H1 (cell line): ENCODE data around the gene CCS. TPM values are rescaled to one million over a fixed set of nuclear protein-coding genes. Genes with fewer than 3 reads are reported as not detected.

ENCODE experiments used
- CTCF ChIA-PET: fragments of 300-600 bp; sonication (Branson Sonifier 250); formaldehyde crosslinking; loops from one replicate; lab custom pipeline; 2021; ENCODE audit not compliant: partially characterized antibody; lab: Charles Lee
- POLR2A ChIA-PET: fragments of 300-600 bp; sonication (Branson Sonifier 250); formaldehyde crosslinking; loops from one replicate; lab custom pipeline; 2021; ENCODE audit warnings: inconsistent platforms; ENCODE audit not compliant: partially characterized antibody; lab: Charles Lee
- DNase-seq, 2 experiments: peaks; one replicate each; pipeline versions ENCODE4 v3.0.0 to v3.0.0-alpha.2; 2010 to 2022; ENCODE audit warnings: low spot score in 2 of 2, low read depth in 1 of 2, mixed read lengths in 1 of 2
- FAIRE-seq: peaks from 2 replicates; lab custom pipeline; 2011; peaks lifted over from hg19 to GRCh38; lab: Jason Lieb, UNC
- H2AFZ ChIP-seq: 2 replicates; pipeline ENCODE4 v1.8.1; 2012; ENCODE audit warnings: low read length, inconsistent platforms
- H2AK5ac ChIP-seq: 2 replicates; pipeline ENCODE4 v1.6.1; 2013; ENCODE audit warnings: low read depth, low read length
- H2BK120ac ChIP-seq: replicated peaks from 2 replicates; pipeline ENCODE3; 2013; ENCODE audit warnings: low read depth, low read length, inconsistent platforms
- H2BK12ac ChIP-seq: 2 replicates; pipeline ENCODE4 v1.6.1; 2013; ENCODE audit warnings: low read depth, low read length
- H2BK15ac ChIP-seq: 2 replicates; pipeline ENCODE4 v1.6.1; 2013; ENCODE audit warnings: low read length
- H2BK20ac ChIP-seq: 2 replicates; pipeline ENCODE4 v1.6.1; 2013; ENCODE audit warnings: low read length
- H2BK5ac ChIP-seq: 2 replicates; pipeline ENCODE4 v1.6.1; 2013; ENCODE audit warnings: low read depth, low read length
- H3K14ac ChIP-seq: 2 replicates; pipeline ENCODE4 v1.6.1; 2013; ENCODE audit warnings: inconsistent platforms; ENCODE audit not compliant: insufficient read length
- H3K18ac ChIP-seq: 2 replicates; pipeline ENCODE4 v1.6.1; 2013; ENCODE audit warnings: low read length; ENCODE audit errors: extremely low read depth
- H3K23ac ChIP-seq: 2 replicates; pipeline ENCODE4 v1.6.1; 2013; ENCODE audit warnings: inconsistent platforms; ENCODE audit not compliant: insufficient read length
- H3K23me2 ChIP-seq: 2 replicates; pipeline ENCODE4 v1.6.1; 2013; ENCODE audit warnings: low read depth, low read length
- H3K27ac ChIP-seq: 2 replicates; pipeline ENCODE4 v1.6.1; 2011; ENCODE audit warnings: low read depth, low read length, inconsistent platforms
- H3K27me3 ChIP-seq, 4 experiments: replicated peaks in 1 of 4; 1 replicate in 1 of 4; 2 replicates in 3 of 4; pipeline versions ENCODE4 v1.6.1 to v1.8.1; 2011 to 2013; ENCODE audit warnings: low read length in 3 of 4, mild to moderate bottlenecking in 3 of 4, inconsistent platforms in 2 of 4, mixed read lengths in 2 of 4, moderate library complexity in 1 of 4; ENCODE audit not compliant: control insufficient read depth in 3 of 4, insufficient read depth in 3 of 4; ENCODE audit errors: extremely low read depth in 1 of 4
- H3K36me3 ChIP-seq, 4 experiments: 2 replicates each; pipeline versions ENCODE4 v1.6.1 to v1.8.1; 2011 to 2013; ENCODE audit warnings: mild to moderate bottlenecking in 4 of 4, low read length in 3 of 4, moderate library complexity in 2 of 4, control low read depth in 1 of 4, inconsistent platforms in 1 of 4; ENCODE audit not compliant: insufficient read depth in 4 of 4, control insufficient read depth in 2 of 4
- H3K4ac ChIP-seq: replicated peaks from 2 replicates; pipeline ENCODE3; 2013; ENCODE audit warnings: low read length, low read depth, mixed read lengths, inconsistent platforms; ENCODE audit not compliant: insufficient read length
- H3K4me1 ChIP-seq, 4 experiments: replicated peaks in 1 of 4; 1 replicate in 1 of 4; 2 replicates in 3 of 4; pipeline versions ENCODE4 v1.6.1 to v1.8.1; 2011 to 2013; ENCODE audit warnings: low read length in 3 of 4, inconsistent platforms in 2 of 4, mixed read lengths in 1 of 4; ENCODE audit not compliant: insufficient read depth in 4 of 4, control insufficient read depth in 3 of 4
- H3K4me2 ChIP-seq, 2 experiments: 2 replicates each; pipeline versions ENCODE4 v1.6.1 to v1.8.1; 2011 to 2013; ENCODE audit warnings: low read depth in 2 of 2, low read length in 2 of 2, control low read depth in 1 of 2, inconsistent platforms in 1 of 2, mild to moderate bottlenecking in 1 of 2; ENCODE audit not compliant: insufficient read depth in 1 of 2
- H3K4me3 ChIP-seq, 4 experiments: fragments of 200-600, 300-600 bp in 1 of 4; sonication (generic), shearing (Covaris generic), sonication (Bioruptor Twin) in 1 of 4; 2 replicates each; pipeline versions ENCODE4 v1.5.1 to v1.8.1; 2011 to 2016; ENCODE audit warnings: low read length in 4 of 4, low read depth in 3 of 4, control low read depth in 2 of 4, inconsistent platforms in 2 of 4, mild to moderate bottlenecking in 2 of 4, mixed read lengths in 1 of 4, moderate library complexity in 1 of 4; ENCODE audit not compliant: insufficient read depth in 2 of 4; ENCODE audit errors: extremely low read depth in 1 of 4
- H3K56ac ChIP-seq: replicated peaks from 2 replicates; pipeline ENCODE3; 2013; ENCODE audit warnings: low read depth, mild to moderate bottlenecking, mixed read lengths, low read length, inconsistent platforms; ENCODE audit not compliant: insufficient read length
- H3K79me1 ChIP-seq: 2 replicates; pipeline ENCODE4 v1.6.1; 2013; ENCODE audit warnings: low read depth, low read length, control low read depth
- H3K79me2 ChIP-seq, 2 experiments: 2 replicates each; pipeline versions ENCODE4 v1.6.1 to v1.8.1; 2012 to 2013; ENCODE audit warnings: low read length in 2 of 2, mild to moderate bottlenecking in 2 of 2, inconsistent platforms in 1 of 2; ENCODE audit not compliant: insufficient read depth in 2 of 2, control insufficient read depth in 1 of 2
- H3K9ac ChIP-seq, 4 experiments: replicated peaks in 1 of 4; 1 replicate in 1 of 4; 2 replicates in 3 of 4; pipeline versions ENCODE4 v1.6.1 to v1.8.1; 2011 to 2013; ENCODE audit warnings: low read depth in 3 of 4, low read length in 3 of 4, control low read depth in 2 of 4, mild to moderate bottlenecking in 2 of 4, moderate library complexity in 2 of 4, inconsistent platforms in 1 of 4; ENCODE audit errors: extremely low read depth in 1 of 4
- H3K9me3 ChIP-seq, 2 experiments: 2 replicates each; pipeline versions ENCODE4 v1.6.1 to v1.8.1; 2012 to 2013; ENCODE audit warnings: mild to moderate bottlenecking in 2 of 2, moderate library complexity in 2 of 2, control low read depth in 1 of 2, inconsistent platforms in 1 of 2, low read depth in 1 of 2, low read length in 1 of 2, mixed read lengths in 1 of 2; ENCODE audit not compliant: insufficient read depth in 2 of 2
- H4K20me1 ChIP-seq, 2 experiments: replicated peaks in 1 of 2; 2 replicates each; pipeline versions ENCODE3 to v1.8.1; 2011 to 2013; ENCODE audit warnings: inconsistent platforms in 2 of 2, low read length in 2 of 2, mild to moderate bottlenecking in 1 of 2; ENCODE audit not compliant: insufficient read depth in 2 of 2, control insufficient read depth in 1 of 2
- H4K5ac ChIP-seq: 2 replicates; pipeline ENCODE4 v1.6.1; 2013; ENCODE audit warnings: low read length, low read depth, mixed read lengths, inconsistent platforms; ENCODE audit not compliant: insufficient read length
- H4K8ac ChIP-seq: 2 replicates; pipeline ENCODE4 v1.8.0; 2013; ENCODE audit warnings: mild to moderate bottlenecking, moderate library complexity, low read length, inconsistent platforms; ENCODE audit not compliant: insufficient read depth; ENCODE audit errors: extremely low read depth
- H4K91ac ChIP-seq: replicated peaks from 2 replicates; pipeline ENCODE3; 2013; ENCODE audit warnings: low read length, mixed read lengths, inconsistent platforms; ENCODE audit not compliant: insufficient read length
- ATF2 ChIP-seq: IDR thresholded peaks from 2 replicates; pipeline ENCODE4 v1.6.1; 2012; ENCODE audit warnings: low read length, inconsistent platforms
- CHD1 ChIP-seq: IDR thresholded peaks from 2 replicates; pipeline ENCODE4 v1.6.1; 2012; ENCODE audit warnings: low read depth, low read length, improper control_type of control experiment
- EGR1 ChIP-seq: IDR thresholded peaks from 2 replicates; pipeline ENCODE4 v1.6.1; 2011; ENCODE audit warnings: low read depth, low read length, borderline replicate concordance
- RNF2 ChIP-seq: fragments of 200-900, 300-1000 bp; sonication (generic); IDR thresholded peaks from 2 replicates; pipeline ENCODE4 v1.7.1; 2016; ENCODE audit warnings: borderline replicate concordance, low read depth, mild to moderate bottlenecking, antibody characterized with exemption, low read length; ENCODE audit not compliant: poor library complexity, severe bottlenecking; ENCODE audit errors: missing control alignments
- TBP ChIP-seq: IDR thresholded peaks from 2 replicates; pipeline ENCODE4 v1.6.1; 2011; ENCODE audit warnings: low read depth, low read length, improper control_type of control experiment
- WGBS, 2 experiments: shearing (Covaris generic) in 1 of 2; methylation state at CpG; one replicate each; pipeline versions ENCODE4 v1.1.6 to v1.1.7; 2013 to 2015; ENCODE audit warnings: low lambda C conversion rate in 2 of 2, mixed read lengths in 2 of 2, inconsistent platforms in 1 of 2, low coverage in 1 of 2, missing lambda C conversion rate in 1 of 2; ENCODE audit not compliant: insufficient replicate concordance in 2 of 2, insufficient coverage in 1 of 2, insufficient read length in 1 of 2; ENCODE audit errors: extremely low coverage in 1 of 2, missing lambda C conversion rate in 1 of 2; 5-methylcytosine and 5-hydroxymethylcytosine counted together
- polyA plus RNA-seq, 7 experiments: library from polyadenylated mRNA; depleted of rRNA in 3 of 7; stranded (reverse) in 5 of 7; unstranded in 2 of 7; fragments of >200 nt in 5 of 7; fragments of 200-250 nt in 2 of 7; gene quantifications; 1 replicate in 5 of 7; 2 replicates in 1 of 7; 4 replicates in 1 of 7; pipeline versions ENCODE4 v1.2.1 to v1.2.3, GENCODE V29; 2011 to 2013; ENCODE audit warnings: missing spikeins in 2 of 7, mixed read lengths in 2 of 7
- total RNA-seq: library from RNA; stranded (reverse); fragmentation: NEBNext Ultra II Directional; extraction: Animal tissue kit (Norgen Biotek cat#: 25700); gene quantifications from 2 replicates; pipeline ENCODE4 v1.2.1, GENCODE V29; 2021

Gene CCS
- total and polyA plus RNA-seq, 2 of the 8 experiments (the other 6 are each of a cell fraction or from before 2014, with no cell fraction given) = 37.1 to 37.7 TPM

- peak overlapping the region; percentile 94; the same call in 1 of the 2 replicates for H4K8ac ChIP-seq
- H4K20me1 ChIP-seq = no peaks in the 10 kb centered on the region
- peak overlapping the region; percentile 49 to 73 (median 64) for H3K4me3 ChIP-seq
- POLR2A ChIA-PET = interaction anchor here (0.9 to 65.3 kb wide), 5 partner anchors 10 to 49 kb away, joined by 3 to 2165 read pairs (median 6); partner anchors contain the start of genes ACTN3, RBM14 and RBM4
- DNase-seq = no peak
- peaks cover 0 to 10% (median 4%) of the 10 kb centered on the region in 4 experiments; a peak in 3 of 7 replicates for H3K27me3 ChIP-seq
- no peak overlapping the region for H2BK120ac ChIP-seq
- H3K36me3 ChIP-seq = no peaks in the 10 kb centered on the region; a peak in 1 of 8 replicates
- H2AFZ ChIP-seq = no peak overlapping the region
- no peak overlapping the region for H3K14ac ChIP-seq
- H3K9me3 ChIP-seq = peaks cover 9 to 17% of the 10 kb centered on the region in 2 experiments
- H3K4me2 ChIP-seq = peak overlapping the region; percentile 60 to 92
- peak overlapping the region; percentile 94 for H3K4ac ChIP-seq
- CTCF ChIA-PET = interaction anchor here (0.7 to 3.3 kb wide), 4 partner anchors 13 to 102 kb away, joined by 5 to 17 read pairs (median 6); no protein-coding TSS in a partner anchor
- peak overlapping the region in 3 of 4 experiments; percentile 26 to 70 (median 67); a peak in 3 of 7 replicates for H3K9ac ChIP-seq
- 0 out of 2 replicates have a peak overlapping the region, but pooled peaks have one; percentile 7 for H2AK5ac ChIP-seq
- H3K23ac ChIP-seq = no peak overlapping the region
- no peak overlapping the region for H4K5ac ChIP-seq
- TF ChIP-seq TBP (no peak), EGR1 (no peak), RNF2 (no peak), ATF2 (no peak), CHD1 (no peak)
- H3K18ac ChIP-seq = no peak overlapping the region
- peaks cover 5% of the 10 kb centered on the region for H3K79me1 ChIP-seq
- 95% methylated on average over 7 of the region's 7 CpGs; no CpG with 5 or more reads in 1 of the 2 experiments for WGBS, 2 experiments
- FAIRE-seq = no peak
- H2BK15ac ChIP-seq = no peak overlapping the region
- peaks cover 0 to 11% (median 7%) of the 10 kb centered on the region in 4 experiments; a peak in 6 of 7 replicates for H3K4me1 ChIP-seq
- H4K91ac ChIP-seq = peak overlapping the region; percentile 50
- peaks cover 9% of the 10 kb centered on the region for H3K23me2 ChIP-seq
- H3K79me2 ChIP-seq = peaks cover 0 to 5% of the 10 kb centered on the region in 2 experiments; a peak in 2 of 4 replicates
- no peak overlapping the region for H3K27ac ChIP-seq
- H3K56ac ChIP-seq = no peak overlapping the region
- H2BK5ac ChIP-seq = 0 out of 2 replicates have a peak overlapping the region, but pooled peaks have one; percentile 47
- H2BK12ac ChIP-seq = peak overlapping the region; percentile 13; the same call in 1 of the 2 replicates
- H2BK20ac ChIP-seq = no peak overlapping the region
Observed at GRCh38 chr11:66593650-66594049, 665 bp downstream of the CCS start.
